CD4-positive, alpha-beta T cell treated with Interleukin-6 for 4 hours (primary cell): ENCODE measurements around the gene PGAM4.
"Not testable (repeated sequence)": the region's sequence is repeated elsewhere in the genome, so short reads cannot be mapped to it uniquely, and the experiment has no call there.

Experiments
- DNase-seq: peaks from one replicate; pipeline ENCODE4 v3.0.0-alpha.2; 2020; ENCODE audit warnings: mixed read lengths

PGAM4 gene

GRCh38 chrX:77969538-77969937 is at the start of gene PGAM4:
Gene PGAM4, minus strand, starts transcription at chrX:77969638. Its CDS starts 0 bp downstream, at chrX:77969638.
- DNase-seq, result no peak

- no peak for DNase-seq
Observed at GRCh38 chrX:78011846-78012245, 42.4 kb upstream of the PGAM4 start.

DNA sequence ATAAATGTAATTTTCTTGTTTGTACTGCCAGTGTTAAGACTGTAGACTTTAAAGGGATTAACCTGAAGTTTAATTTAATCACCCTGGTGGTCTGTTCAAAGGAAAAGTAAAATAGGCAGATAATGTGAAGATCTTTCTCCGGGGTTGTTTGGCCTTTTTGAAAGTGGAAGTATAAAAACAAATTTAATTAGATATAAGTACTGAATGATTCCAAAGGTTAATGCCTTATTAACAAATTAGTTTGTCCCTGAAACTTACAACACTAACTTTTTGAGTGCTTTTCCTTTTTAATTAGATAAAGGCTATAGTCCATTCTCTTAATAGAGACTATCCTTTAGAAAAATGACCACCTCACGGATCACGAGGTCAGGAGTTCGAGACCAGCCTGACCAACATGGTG is 10.4 kb upstream of the PGAM4 start:
- no peak for DNase-seq

- DNase-seq, result no peak
Observed at GRCh38 chrX:77977518-77977917, 8.1 kb upstream of the PGAM4 start.

DNA sequence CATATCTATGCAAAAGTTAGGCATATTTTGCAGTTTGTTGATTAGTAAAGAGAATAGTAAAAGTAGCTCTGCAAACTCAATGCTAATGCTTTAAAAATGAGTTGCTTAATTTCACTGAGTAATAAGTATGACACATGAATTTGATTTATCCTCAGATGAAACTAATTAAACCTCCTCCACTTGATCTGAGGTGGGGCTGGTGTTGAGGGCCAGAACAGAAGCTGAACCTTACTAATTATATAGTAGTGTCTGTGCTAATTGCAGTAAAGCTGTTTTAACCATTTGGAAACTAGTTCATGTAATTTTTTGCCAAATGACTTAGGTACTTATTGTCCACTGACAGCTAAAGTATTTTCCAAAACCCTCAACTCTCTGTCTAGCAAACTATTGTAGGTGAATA is 7.7 kb upstream of the PGAM4 start:
- DNase-seq, result no peak

DNA sequence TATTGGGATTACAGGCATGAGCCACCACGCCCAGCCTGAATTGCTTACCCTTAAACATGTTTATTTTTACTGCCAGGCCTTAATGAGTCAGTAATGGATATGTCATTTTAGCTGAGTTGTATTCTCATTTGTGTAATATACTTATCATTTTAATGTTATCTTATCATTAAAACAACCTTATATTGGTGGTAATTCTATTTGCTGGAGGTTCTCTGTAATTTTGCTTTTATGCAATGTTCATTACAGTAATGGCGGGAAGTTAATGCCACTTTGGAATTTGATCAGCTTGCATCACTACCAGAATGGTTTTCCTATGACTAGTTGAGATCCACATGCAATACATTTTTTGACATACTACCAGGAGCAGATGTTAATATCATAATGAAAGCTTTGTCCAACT is 6.3 kb upstream of the PGAM4 start:
- no peak for DNase-seq

DNA sequence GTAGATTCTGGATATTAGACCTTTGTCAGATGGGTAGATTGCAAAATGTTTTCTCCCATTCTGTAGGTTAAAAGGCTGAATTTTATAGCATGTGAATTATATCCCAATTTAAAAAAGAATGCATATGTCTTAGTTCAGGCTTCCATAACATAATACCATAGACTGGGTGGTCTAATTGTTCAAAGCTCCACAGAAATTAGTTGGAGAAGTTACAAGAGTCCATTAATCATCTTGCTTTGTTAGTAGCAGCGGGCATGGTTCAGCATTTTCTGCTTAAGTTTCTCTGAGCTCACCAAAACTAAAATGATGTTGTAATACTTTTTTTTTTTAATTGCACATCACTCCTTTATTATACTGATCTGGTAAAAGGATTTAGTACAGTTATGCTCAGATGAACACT is 1.8 kb downstream of the PGAM4 start:
- no peak for DNase-seq

- no peak for DNase-seq
Observed at GRCh38 chrX:77966361-77966760, 3.1 kb downstream of the PGAM4 start.

- peak; percentile 27 for DNase-seq
Observed at GRCh38 chrX:77962068-77962902, 7.2 kb downstream of the PGAM4 start.

DNA sequence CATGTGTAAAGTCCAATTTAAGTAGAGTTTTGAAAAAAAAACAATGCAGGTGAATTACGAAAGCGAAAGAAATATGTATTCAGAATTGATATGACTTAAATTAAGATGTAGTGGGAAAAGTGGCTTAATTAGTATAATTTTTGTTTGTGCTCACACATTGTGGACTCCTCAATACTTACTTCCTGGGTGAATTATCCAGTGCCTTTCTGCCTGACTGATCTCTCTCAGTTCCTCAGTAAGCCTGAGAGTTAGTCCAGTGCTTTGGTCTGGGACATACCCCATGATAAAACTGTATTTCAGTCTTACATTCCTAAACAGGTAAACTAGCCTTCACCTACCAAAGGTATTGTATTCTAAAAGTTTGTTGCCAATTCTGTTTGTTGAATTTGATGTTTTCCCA is 8.4 kb downstream of the PGAM4 start:
- no peak for DNase-seq

- no peak for DNase-seq
Observed at GRCh38 chrX:77960567-77960966, 8.9 kb downstream of the PGAM4 start.

- DNase-seq, result no peak
Observed at GRCh38 chrX:77953708-77954107, 15.7 kb downstream of the PGAM4 start.

- DNase-seq, result no peak
Observed at GRCh38 chrX:77953302-77953701, 16.1 kb downstream of the PGAM4 start.

DNA sequence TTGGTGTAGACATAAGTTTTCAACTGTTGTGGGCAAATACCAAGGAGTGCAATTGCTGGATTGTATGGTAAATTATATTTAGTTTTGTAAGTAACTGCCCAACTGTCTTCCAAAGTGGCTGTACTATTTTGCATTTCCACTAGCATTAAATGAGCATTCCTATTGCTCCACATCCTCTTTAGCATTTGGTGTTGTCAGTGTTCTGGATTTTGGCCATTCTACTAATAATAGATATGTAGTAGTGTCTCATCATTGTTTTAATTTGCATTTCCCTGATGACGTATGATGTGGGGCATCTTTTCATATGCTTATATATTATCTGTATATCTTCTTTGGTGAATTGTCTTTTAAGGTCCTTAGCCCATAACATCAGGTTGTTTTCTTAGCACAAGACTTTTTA is 17.3 kb downstream of the PGAM4 start:
- no peak for DNase-seq

DNA sequence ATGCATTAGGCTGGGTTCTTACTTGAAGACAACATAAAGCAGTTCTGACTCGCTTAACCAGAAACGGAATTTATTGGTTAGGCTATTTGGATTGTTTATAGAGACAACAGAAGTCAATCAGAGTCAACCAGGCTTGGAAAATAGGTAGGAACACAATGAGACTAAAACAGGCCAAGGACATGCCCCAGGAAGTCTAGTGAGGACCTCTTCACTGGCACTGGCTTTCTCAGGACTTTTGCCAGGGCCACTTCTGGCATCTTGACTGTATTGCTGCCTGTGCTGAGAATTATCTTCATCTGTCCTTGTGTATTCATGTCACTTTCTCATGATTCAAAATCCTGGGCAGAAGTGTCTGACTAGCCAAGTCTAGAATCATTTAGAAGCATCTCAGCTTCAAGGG is 19.6 kb downstream of the PGAM4 start:
- no peak for DNase-seq

GRCh38 chrX:77946571-77946970 is 22.9 kb downstream of the PGAM4 start:
- DNase-seq, result no peak

DNA sequence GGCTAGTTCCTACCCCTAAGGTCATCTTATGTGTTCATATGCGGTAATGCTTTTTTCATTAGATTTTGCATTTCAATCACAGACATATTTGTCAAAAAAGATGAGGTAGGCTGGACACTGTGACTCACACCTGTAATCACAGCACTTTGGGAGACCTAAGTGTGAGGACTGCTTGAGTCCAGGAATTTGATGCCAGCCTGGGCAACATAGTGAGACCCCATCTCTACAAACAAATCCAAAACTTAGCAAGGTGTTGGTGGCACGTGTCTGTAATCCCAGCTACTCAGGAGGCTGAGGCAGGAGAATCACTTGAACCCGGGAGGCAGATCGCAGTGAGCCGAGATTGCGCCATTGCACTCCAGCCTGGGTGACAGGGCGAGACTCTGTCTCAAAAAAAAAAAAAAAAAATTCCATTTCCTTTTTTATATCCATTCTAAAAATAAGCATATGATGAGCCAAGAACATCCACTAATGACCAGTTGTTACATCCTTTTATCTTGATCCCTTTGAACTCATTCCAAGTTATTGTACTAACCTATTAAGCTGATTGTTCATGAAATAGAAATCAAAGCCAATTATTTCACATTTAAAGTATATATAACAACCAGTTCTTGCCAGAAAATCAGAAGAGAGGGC is 23.4 kb downstream of the PGAM4 start:
- DNase-seq, result no peak

- not testable (repeated sequence) for DNase-seq
Observed at GRCh38 chrX:77945031-77945430, 24.4 kb downstream of the PGAM4 start.

DNA sequence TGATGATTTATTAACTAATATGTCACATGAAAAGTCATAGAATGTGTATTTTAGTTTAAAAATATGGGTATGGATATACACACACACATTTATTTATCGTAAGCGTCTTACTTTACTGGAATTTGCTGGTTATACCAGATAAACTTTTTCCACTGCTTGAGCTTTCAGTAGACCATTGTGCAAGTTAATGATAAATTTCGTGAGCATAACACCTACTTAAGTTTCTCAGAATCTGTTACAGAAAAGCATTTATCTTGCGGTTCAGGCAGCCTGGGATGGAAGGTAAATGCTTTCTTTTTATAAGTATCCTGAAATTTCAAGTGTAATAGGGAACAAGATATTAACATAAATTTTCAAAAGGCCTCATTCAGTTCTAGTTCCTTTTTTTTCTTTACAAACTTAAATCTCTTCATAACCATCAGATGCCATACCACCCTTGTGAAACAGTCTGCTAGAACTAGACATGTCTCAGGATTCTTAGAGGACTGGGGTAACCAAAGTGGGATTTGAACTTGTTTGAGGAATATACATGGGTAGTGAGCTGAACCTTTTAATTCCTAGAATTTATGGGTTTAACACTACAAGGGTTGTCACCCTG is 31.3 kb downstream of the PGAM4 start:
- DNase-seq, result no peak

- no peak for DNase-seq
Observed at GRCh38 chrX:77937291-77937690, 32.1 kb downstream of the PGAM4 start.

DNA sequence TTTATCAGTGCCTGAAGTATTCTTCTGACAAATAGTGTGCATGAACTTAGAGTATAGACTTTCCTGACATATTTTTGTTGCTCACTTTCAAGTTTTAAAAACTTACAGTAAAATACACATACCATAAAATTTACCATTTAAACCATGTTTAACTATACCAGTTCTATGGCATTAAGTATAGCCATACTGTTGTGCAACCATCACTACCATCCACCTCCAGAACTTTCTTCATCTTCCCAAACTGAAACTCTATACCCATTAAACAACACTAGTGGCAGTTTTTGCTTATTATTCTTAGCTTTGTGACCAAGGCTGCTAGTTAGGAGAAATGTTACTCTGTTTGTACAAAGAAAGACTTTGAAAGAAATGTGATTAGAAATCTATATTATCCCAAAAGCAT is 33.1 kb downstream of the PGAM4 start:
- DNase-seq, result no peak

DNA sequence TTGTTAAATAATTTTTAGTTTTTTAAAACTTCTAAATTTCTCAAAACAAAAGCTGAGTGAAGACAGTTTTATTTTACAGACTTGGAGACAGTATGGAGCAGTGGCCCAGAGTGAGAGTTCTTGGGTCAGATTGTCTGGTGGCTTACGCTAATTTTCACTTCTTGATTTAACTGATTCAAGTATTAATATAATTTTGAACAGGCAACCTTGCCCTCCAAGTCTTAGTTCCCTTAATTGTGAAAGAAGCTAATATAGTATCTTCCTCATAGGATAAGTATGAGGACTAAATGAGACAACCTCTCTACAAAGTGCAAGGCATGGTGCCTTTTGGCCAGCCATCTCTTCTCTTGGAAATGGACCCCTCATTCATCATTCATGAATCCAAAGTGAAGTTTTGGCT is 33.6 kb downstream of the PGAM4 start:
- DNase-seq, result no peak

DNA sequence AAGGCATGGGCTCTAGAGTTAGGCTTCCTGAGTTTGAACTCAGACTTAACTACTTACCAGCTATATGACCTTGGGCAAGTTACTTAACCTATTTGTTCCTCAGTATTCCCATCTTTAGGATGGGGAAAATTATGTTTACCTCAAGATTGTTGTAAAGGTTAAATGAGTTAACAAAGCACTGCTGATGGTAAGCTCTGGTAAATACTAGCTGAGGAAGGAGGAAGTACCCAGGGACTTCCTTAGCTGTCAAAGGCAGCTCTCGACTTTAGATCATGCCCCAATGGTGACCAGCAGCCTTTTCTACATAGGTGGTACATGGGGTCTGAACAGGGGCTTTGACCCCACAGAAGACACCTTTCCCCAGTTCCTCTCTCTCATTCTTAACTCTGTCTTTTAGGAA is 38.9 kb downstream of the PGAM4 start:
- no peak for DNase-seq

GRCh38 chrX:77925764-77926163 is 43.7 kb downstream of the PGAM4 start:
- DNase-seq, result no peak
